Measurements from ENCODE around the gene HS3ST3B1.

The HS3ST3B1 gene

DNA sequence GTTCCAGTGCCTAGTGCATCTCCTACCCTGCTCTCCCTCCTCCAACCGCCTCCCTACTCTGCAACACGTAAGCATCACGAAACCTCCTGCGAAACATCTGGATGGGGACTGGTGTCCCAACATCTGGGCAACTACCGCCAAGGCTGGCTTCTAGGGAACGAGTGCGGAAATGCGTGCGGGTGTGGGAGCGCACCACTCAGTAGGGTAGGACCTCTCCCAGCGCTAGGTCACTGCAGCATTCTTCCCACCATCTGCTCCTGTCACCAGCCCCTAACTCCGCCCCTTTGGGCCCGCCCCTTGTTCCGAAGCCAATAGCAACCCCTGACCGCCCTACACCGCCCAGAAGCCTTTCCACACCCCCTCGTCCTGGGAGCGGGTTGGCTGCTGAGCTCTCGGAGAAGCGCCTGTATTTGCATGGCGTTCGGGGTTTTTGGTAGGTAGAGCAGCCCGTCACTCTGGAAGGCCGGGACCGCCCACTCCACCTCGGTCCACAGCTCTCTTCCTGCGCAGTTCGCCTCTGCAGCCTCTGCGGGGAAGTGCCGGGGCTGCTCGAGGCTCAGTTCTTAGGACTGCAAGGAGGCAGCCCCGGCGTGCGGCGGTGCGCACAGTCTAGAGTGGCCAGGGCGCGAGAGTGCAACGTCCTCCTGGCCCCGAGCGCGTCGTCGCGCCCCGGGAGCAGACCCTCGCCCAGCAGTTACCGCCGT, at the start of gene HS3ST3B1:
TSS of gene HS3ST3B1 (plus strand) at position 507 of the 704 bp plus-strand sequence. CDS start 438 bp downstream, outside the sequence.
- TF ChIP-seq ZNF274 (IDR thresholded peaks at IDR 0.05; ENCODE audit: low read depth, low read length), result no peak
- peak within 1 kb of the TSS; percentile 51 for H3K4me3 ChIP-seq (ENCODE audit: low read length)

DNA sequence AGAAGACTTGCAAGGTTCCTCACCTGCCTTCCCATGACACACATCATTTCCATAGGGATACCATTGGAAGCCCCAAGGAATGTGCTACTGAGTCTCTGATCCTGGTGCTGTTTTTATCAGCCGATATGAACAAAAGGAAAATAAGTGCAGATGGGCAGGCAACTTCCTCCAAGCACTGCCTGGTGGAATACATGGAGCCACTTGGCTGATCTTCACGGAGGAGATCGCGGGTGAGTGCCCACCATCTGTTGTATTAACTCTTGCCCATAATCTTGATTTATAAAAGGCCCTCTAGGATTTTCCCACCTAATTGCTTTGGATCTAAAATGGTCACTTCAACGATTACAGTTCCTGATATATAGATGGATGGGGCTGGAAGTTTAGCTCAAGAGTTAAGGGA, 39.5 kb upstream of the HS3ST3B1 start:
- TF ChIP-seq ZNF274 (IDR thresholded peaks at IDR 0.05; ENCODE audit: low read depth, low read length), result no peak
- no peak overlapping the region for H3K4me3 ChIP-seq (ENCODE audit: low read length)

GRCh38 chr17:14268264-14268663, 32.6 kb upstream of the HS3ST3B1 start:
- TF ChIP-seq ZNF274 (IDR thresholded peaks at IDR 0.05; ENCODE audit: low read depth, low read length), result no peak
- H3K4me3 ChIP-seq (ENCODE audit: low read length), result no peak overlapping the region

GRCh38 chr17:14269473-14269872, 31.4 kb upstream of the HS3ST3B1 start:
- H3K4me3 ChIP-seq (ENCODE audit: low read length), result no peak overlapping the region
- no peak for TF ChIP-seq ZNF274 (IDR thresholded peaks at IDR 0.05; ENCODE audit: low read depth, low read length)

- TF ChIP-seq ZNF274 (IDR thresholded peaks at IDR 0.05; ENCODE audit: low read depth, low read length), result no peak
- no peak overlapping the region for H3K4me3 ChIP-seq (ENCODE audit: low read length)
These were observed 30.4 kb upstream of the HS3ST3B1 start for GRCh38 chr17:14270508-14270907.

DNA sequence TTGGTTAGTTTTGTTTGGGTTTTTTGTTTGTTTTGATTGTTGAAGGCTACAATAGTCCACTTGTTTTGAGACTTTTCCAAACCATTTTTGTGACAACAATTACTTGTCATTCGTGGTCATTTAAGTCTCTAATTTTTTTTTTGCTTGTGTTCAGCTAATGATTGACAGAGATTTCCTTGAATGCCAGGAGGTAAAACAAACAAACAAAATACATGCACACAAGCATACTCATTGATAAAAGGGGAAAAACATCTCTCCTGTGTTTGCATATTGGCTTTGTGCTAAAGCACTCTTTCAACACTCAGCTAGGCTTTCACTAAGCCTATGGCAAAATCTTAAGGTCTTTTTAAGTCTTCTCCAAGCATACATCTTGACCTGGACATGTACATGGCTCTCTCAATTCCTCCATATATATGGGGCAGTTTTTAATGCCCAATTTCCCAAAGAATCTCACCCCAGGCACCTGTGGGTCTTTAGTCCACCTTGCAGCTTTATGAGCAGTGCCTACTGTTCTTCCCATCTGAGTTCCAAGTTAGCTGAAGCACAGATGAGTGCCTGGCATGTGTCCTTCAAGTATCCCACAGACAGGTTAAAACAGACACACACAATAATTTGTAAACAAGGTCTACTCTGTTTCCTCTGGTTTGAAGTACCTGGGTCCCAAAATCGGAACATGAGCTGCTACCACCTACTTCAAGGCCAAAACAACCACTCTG, 24.2 kb upstream of the HS3ST3B1 start:
- H3K4me3 ChIP-seq (ENCODE audit: low read length), result no peak overlapping the region
- no peak for TF ChIP-seq ZNF274 (IDR thresholded peaks at IDR 0.05; ENCODE audit: low read depth, low read length)

- TF ChIP-seq ZNF274 (IDR thresholded peaks at IDR 0.05; ENCODE audit: low read depth, low read length), result no peak
These were observed 19.4 kb upstream of the HS3ST3B1 start for GRCh38 chr17:14281530-14281929.

DNA sequence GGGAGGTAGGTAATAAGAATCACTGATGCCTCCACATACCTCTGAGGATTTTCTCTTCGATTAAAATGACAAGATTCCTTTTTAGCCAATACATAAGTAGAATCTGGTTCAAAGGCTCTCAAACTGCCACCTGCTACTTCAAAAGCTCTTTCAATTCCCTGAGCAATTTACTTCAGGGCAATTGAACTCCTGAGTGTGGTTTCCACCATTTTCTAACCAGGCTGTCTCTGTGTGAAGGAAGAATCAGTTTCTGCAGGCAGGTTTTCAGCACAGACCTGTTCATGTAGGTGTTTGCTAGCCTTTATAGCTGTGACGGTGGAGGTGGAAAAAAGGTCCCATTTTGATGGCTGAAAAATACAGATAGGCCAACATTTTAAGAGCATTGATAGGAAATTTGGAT, 18.2 kb upstream of the HS3ST3B1 start:
- no peak overlapping the region for H3K4me3 ChIP-seq (ENCODE audit: low read length)
- no peak for TF ChIP-seq ZNF274 (IDR thresholded peaks at IDR 0.05; ENCODE audit: low read depth, low read length)

More at GRCh38 chr17:14281530-14281929, 19.4 kb upstream of the HS3ST3B1 start:
- H3K4me3 ChIP-seq (ENCODE audit: low read length), result no peak overlapping the region

GRCh38 chr17:14289162-14289561, 11.7 kb upstream of the HS3ST3B1 start:
- no peak for TF ChIP-seq ZNF274 (IDR thresholded peaks at IDR 0.05; ENCODE audit: low read depth, low read length)
- no peak overlapping the region for H3K4me3 ChIP-seq (ENCODE audit: low read length)

- TF ChIP-seq ZNF274 (IDR thresholded peaks at IDR 0.05; ENCODE audit: low read depth, low read length), result no peak
- H3K4me3 ChIP-seq (ENCODE audit: low read length), result no peak overlapping the region
These were observed 6.0 kb upstream of the HS3ST3B1 start for GRCh38 chr17:14294876-14295275.

DNA sequence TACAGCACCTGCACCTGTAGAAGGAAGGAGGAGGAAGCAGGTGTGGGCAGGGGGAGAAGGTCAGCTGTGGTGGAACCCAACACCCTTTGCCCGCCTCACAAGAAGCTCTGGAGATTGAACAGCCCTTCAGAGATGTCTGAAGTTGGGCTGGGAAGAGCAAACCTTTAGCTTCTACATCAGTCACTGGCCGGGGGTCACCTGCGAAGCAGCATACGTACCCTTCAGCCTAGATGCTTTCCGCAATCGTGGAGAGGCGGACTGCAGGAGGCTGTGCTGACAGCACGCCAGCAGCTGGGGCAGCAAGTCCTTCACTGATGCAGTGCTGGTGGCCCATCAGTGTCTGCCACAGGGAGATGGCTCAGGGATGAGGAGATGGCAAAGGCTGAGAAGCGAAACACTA, 5.2 kb upstream of the HS3ST3B1 start:
- no peak overlapping the region for H3K4me3 ChIP-seq (ENCODE audit: low read length)
- no peak for TF ChIP-seq ZNF274 (IDR thresholded peaks at IDR 0.05; ENCODE audit: low read depth, low read length)

GRCh38 chr17:14296166-14296910, 4.5 kb upstream of the HS3ST3B1 start:
- no peak overlapping the region for H3K4me3 ChIP-seq (ENCODE audit: low read length)

DNA sequence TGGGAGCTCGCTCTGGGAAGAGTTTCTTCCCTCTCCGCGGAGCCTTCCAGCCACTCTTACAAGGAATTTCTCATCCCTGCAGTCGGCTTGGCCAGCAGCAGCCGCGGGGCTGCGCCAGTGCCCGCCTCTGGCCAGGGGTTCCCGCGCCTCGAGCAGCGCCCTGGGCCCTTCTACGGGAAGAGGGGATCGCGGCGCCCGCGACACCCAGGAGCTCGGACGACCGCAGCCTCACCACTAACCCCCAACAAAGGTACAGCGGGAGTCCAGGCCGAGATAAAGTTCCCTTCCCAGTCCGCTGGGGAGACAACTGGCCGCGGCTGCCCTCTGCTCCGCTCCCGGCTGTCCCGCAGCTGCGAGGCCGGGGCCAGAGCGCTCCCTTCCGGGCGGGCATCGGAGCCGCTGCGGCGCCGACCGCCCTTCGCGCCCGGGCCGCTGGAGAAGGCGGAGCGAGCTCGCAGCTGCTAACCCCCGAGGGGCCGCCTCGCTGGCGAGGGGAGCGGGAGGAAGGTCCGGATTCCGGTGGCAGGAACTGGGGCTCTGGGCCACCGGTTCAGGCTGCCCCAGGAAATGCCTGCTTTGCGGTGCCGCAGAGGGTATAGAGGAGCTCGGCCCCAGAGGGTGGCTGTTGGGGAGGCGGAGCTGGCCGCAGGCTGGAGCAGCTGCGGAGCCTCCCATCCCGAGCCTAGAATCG, 3.6 kb upstream of the HS3ST3B1 start:
- H3K4me3 ChIP-seq (ENCODE audit: low read length), result no peak overlapping the region
- TF ChIP-seq ZNF274 (IDR thresholded peaks at IDR 0.05; ENCODE audit: low read depth, low read length), result no peak

More at GRCh38 chr17:14296166-14296910, 4.5 kb upstream of the HS3ST3B1 start:
- TF ChIP-seq ZNF274 (IDR thresholded peaks at IDR 0.05; ENCODE audit: low read depth, low read length), result no peak

Data from GM08714 (cell line).